Testis (tissue), 3 donors: ENCODE measurements around the gene GPATCH1. TPM values are rescaled to one million over a fixed set of nuclear protein-coding genes. Genes with fewer than 3 reads are reported as not detected.
A peak's percentile ranks its signal among the peaks of the same experiment; 100 is the strongest.

Experiments used
- DNase-seq: peaks from one replicate; pipeline ENCODE4 v3.0.0-alpha.2; 2019
- H3K27ac ChIP-seq, 2 donors: fragments of 200-600 bp; sonication (generic); one replicate each; pipeline ENCODE4 v1.5.1; 2019
- H3K27me3 ChIP-seq: fragments of 200-600 bp; sonication (generic); one replicate; pipeline ENCODE4 v1.5.1; 2019
- H3K36me3 ChIP-seq: fragments of 200-600 bp; sonication (generic); one replicate; pipeline ENCODE4 v1.5.1; 2017; ENCODE audit warnings: low read depth; ENCODE audit errors: missing control alignments
- H3K4me1 ChIP-seq: fragments of 200-600 bp; sonication (generic); one replicate; pipeline ENCODE4 v1.5.1; 2019
- H3K4me3 ChIP-seq, 2 donors: fragments of 200-600 bp; sonication (generic); one replicate each; pipeline ENCODE4 v1.5.1; 2017 to 2019
- H3K9me3 ChIP-seq: fragments of 200-600 bp; sonication (generic); one replicate; pipeline ENCODE4 v1.5.1; 2017
- POLR2A ChIP-seq: fragments of 450-650 bp; IDR thresholded peaks from one replicate; pipeline ENCODE4 v1.6.1; 2017; ENCODE audit warnings: antibody characterized with exemption, mild to moderate bottlenecking, moderate library complexity
- WGBS, 2 donors: methylation state at CpG; one replicate each; pipeline ENCODE4 v1.1.5; 2018; 5-methylcytosine and 5-hydroxymethylcytosine counted together
- intact Hi-C: fragments of 100-400 bp; cut with DNase I; formaldehyde crosslinking; loops from one replicate; pipeline ENCODE4 v1.15.1; 2023; ENCODE audit warnings: low total_unique reads
- polyA plus RNA-seq: library from polyadenylated mRNA; stranded (reverse); fragments of 350-450 nt; fragmentation: Illumina TruSeq; extraction: RNeasy Lipid Tissue Mini Kit (QIAGEN cat#74804); gene quantifications from one replicate; pipeline ENCODE4 v1.2.3, GENCODE V29; 2014; ENCODE audit warnings: low read depth, low replicate concordance; ENCODE audit not compliant: insufficient read depth
- total RNA-seq, 2 donors: library from RNA; depleted of rRNA; stranded (reverse); fragments of >200 nt; gene quantifications; one replicate each; pipeline ENCODE4 v1.2.3, GENCODE V29; 2016
- TF ChIP-seq, protein P1 (sequence below), 3 experiments: fragments of 450-650 bp in 2 of 3; fragments of 200-600 bp in 1 of 3; sonication (generic) in 1 of 3; IDR thresholded peaks; one replicate each; pipeline ENCODE4 v1.5.1; 2016 to 2019; ENCODE audit warnings: antibody characterized with exemption in 3 of 3, mild to moderate bottlenecking in 2 of 3, moderate library complexity in 1 of 3

The GPATCH1 gene
- total and polyA plus RNA-seq, 3 donors from 2014 or later = 12.0 to 14.2 (median 13.1) TPM

DNA sequence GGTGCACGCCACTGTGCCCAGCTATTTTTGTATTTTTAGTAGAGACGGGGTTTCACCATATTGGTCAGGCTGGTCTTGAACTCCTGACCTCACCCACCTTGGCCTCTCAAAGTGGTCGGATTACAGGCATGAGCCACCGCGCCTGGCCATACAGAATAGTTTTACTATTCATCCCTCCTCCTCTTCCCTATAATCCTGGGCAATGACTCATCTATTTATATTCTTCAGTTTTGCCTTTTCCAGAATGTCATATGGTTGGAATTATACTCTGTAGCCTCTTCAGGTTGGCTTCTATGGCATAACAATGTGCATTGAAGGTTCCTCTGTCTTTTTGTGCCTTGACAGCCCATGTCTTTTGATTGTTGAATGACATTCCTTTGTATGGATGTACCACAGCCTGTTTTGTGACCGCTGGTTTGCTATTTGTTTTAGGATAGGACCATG lies 91.0 kb downstream of the GPATCH1 start:
- TF ChIP-seq, protein P1, sequence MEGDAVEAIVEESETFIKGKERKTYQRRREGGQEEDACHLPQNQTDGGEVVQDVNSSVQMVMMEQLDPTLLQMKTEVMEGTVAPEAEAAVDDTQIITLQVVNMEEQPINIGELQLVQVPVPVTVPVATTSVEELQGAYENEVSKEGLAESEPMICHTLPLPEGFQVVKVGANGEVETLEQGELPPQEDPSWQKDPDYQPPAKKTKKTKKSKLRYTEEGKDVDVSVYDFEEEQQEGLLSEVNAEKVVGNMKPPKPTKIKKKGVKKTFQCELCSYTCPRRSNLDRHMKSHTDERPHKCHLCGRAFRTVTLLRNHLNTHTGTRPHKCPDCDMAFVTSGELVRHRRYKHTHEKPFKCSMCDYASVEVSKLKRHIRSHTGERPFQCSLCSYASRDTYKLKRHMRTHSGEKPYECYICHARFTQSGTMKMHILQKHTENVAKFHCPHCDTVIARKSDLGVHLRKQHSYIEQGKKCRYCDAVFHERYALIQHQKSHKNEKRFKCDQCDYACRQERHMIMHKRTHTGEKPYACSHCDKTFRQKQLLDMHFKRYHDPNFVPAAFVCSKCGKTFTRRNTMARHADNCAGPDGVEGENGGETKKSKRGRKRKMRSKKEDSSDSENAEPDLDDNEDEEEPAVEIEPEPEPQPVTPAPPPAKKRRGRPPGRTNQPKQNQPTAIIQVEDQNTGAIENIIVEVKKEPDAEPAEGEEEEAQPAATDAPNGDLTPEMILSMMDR (IDR thresholded peaks at IDR 0.05) = no peak
- no peak for TF ChIP-seq POLR2A
- no peaks in the 10 kb centered on the region for H3K36me3 ChIP-seq
- no peaks in the 10 kb centered on the region for H3K9me3 ChIP-seq
- no peak for DNase-seq
- no peak overlapping the region for H3K27ac ChIP-seq
- WGBS, 2 donors = 94 to 97% methylated on average over 6 of the region's 6 CpGs
- H3K27me3 ChIP-seq = no peaks in the 10 kb centered on the region
- intact Hi-C loops = no loop called here
- no peak overlapping the region for H3K4me3 ChIP-seq
- peaks cover 11% of the 10 kb centered on the region for H3K4me1 ChIP-seq

DNA sequence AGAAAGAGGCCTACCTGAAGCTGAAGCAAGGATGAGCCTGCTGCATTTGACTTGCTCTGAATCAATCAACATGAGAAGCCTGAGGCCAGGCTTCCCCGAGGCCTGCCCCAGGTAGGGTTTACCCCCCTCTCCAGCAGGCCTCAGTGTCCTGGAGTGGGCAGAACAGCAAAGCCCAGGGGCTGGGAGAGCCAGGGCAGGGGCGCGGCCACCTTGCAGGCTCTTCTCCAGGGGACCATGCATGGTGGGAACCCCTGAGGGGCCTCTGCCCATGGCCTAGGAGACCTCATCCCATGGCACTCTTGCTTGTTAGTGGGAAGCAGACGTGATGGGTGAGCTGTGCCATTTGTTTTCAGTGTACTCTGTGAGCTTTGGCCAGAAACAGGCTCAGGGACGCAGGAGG lies 93.2 kb downstream of the GPATCH1 start:
- Histone ChIP-seq H3K4me3 (no peak overlapping the region), H3K9me3 (no peaks in the 10 kb centered on the region), H3K27ac (no peak overlapping the region), H3K4me1 (peaks cover 11% of the 10 kb centered on the region), H3K36me3 (no peaks in the 10 kb centered on the region), H3K27me3 (no peaks in the 10 kb centered on the region)
- no peak for DNase-seq
- no peak for TF ChIP-seq POLR2A
- TF ChIP-seq, protein P1 (IDR thresholded peaks at IDR 0.05) = no peak
- intact Hi-C loops = no loop called here
- WGBS, 2 donors = 96 to 100% methylated on average over 2 to 5 of the region's 5 CpGs

DNA sequence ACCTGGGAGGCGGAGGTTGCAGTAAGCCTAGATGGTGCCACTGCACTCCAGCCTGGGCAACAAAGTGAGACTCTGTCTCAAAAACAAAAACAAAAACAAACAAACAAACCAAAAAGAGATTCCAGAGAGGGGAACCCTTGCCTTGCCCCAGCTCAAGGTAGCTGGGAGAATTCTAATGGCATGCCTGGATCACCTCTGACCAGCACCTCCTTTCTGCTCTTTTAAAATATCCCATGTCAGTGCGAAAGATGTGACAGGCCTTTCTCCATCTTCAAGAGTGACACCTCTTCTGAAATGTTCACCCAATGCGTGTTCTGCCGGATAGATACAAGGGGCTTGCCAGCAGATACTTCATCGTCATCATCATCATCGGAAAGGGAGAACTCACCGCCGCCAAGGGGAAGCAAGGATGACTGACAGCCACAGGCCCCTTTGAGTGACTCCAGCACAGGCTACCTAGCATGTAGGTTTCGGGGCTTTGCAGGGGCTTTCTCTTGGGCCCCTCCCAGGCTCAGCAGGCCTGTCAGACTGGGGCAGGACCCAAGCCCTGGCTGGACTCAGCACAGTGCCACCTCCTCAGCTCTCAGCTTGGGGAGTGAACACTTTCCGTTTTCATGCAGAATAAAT lies 94.3 kb downstream of the GPATCH1 start:
- Histone ChIP-seq H3K4me1 (peaks cover 11% of the 10 kb centered on the region), H3K27me3 (no peaks in the 10 kb centered on the region), H3K9me3 (no peaks in the 10 kb centered on the region), H3K36me3 (no peaks in the 10 kb centered on the region), H3K4me3 (no peak overlapping the region), H3K27ac (no peak overlapping the region)
- no peak for TF ChIP-seq POLR2A
- TF ChIP-seq, protein P1 (IDR thresholded peaks at IDR 0.05) = no peak
- 66 to 84% methylated on average over 10 of the region's 10 CpGs for WGBS, 2 donors
- DNase-seq = no peak
- intact Hi-C loops = no loop called here

DNA sequence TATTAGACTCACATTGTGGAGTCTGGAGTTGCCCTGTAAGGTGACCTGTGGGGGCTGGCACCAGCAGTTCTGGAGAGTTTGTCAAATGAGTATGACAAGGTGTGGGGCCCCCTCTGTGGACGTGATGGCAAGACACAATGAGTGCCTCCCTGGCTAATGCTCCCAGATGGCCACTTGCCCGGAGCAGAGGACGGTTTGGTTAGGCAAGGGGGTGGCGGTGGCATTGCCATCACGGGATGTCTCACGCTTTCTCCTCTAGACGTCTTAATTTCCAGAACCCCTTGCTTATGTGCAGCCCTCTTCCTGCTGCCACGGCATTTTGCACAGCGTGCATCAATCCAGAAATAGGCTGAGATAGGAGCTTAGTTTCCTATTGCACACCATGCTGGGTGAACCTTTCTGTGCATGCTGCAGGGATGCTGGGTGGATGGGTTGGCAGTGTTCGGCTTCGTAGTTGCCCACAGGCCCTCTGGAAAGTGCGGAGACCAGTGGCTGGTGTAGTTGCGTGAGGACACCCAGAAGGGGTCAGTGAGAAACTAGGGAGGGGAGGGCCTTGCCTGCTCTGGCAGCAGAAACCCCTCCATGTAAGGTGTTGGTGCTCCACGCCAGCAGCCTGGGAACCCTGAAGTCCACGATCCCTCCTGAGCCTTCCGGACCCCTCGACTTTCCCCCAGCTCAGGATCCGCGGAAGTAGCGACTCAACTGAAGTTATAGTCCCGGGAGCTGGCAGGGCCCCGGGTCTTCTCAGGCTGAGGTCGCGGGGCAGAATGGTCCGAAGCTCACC lies 95.1 kb downstream of the GPATCH1 start:
- no peak for DNase-seq
- peak overlapping the region; percentile 52 to 89 for H3K27ac ChIP-seq
- no peak for TF ChIP-seq POLR2A
- TF ChIP-seq, protein P1 (IDR thresholded peaks at IDR 0.05) = no peak
- no peaks in the 10 kb centered on the region for H3K9me3 ChIP-seq
- no peaks in the 10 kb centered on the region for H3K36me3 ChIP-seq
- 10 to 17% methylated on average over 12 to 25 of the region's 25 CpGs for WGBS, 2 donors
- no peaks in the 10 kb centered on the region for H3K27me3 ChIP-seq
- H3K4me1 ChIP-seq = peaks cover 7% of the 10 kb centered on the region
- intact Hi-C loops = no loop called here
- H3K4me3 ChIP-seq = peak overlapping the region; percentile 68 to 89
